Natural killer cell (primary cell): ENCODE results near the gene ZDHHC3. TPM values are rescaled to one million over a fixed set of nuclear protein-coding genes. Genes with fewer than 3 reads are reported as not detected.

Source experiments
- ATAC-seq, 3 donors: fragments of 150-1000 bp in 2 of 3; fragments of 200-7000 bp in 1 of 3; cut with Tn5 transposase; 1 replicate in 1 of 3; 2 replicates in 2 of 3; pipeline ENCODE4 v1.10.0; 2021; ENCODE audit warnings: mild to moderate bottlenecking in 2 of 3, moderate library complexity in 2 of 3
- DNase-seq, 2 donors: peaks; one replicate each; pipeline versions ENCODE4 v3.0.0 to v3.0.0-alpha.2; 2013 to 2021; ENCODE audit warnings: mixed read lengths in 1 of 2
- H3K27ac ChIP-seq: one replicate; pipeline ENCODE4 v1.5.1; 2013; ENCODE audit warnings: mild to moderate bottlenecking, low read length
- H3K27me3 ChIP-seq: one replicate; pipeline ENCODE4 v1.6.1; 2013; ENCODE audit warnings: low read length; ENCODE audit not compliant: control insufficient read depth, insufficient read depth
- H3K36me3 ChIP-seq: one replicate; pipeline ENCODE4 v1.6.1; 2013; ENCODE audit warnings: low read length; ENCODE audit not compliant: control insufficient read depth, insufficient read depth
- H3K4me1 ChIP-seq: one replicate; pipeline ENCODE4 v1.6.1; 2013; ENCODE audit warnings: low read length; ENCODE audit not compliant: control insufficient read depth, insufficient read depth
- H3K4me3 ChIP-seq: one replicate; pipeline ENCODE4 v1.5.1; 2013; ENCODE audit warnings: low read length
- H3K9me3 ChIP-seq: one replicate; pipeline ENCODE4 v1.6.1; 2013; ENCODE audit warnings: low read length; ENCODE audit not compliant: control insufficient read depth, insufficient read depth
- H3K27ac Mint-ChIP-seq, 2 donors: one replicate each; pipeline ENCODE4 v1.8.0; 2022; ENCODE audit warnings: mild to moderate bottlenecking in 2 of 2, mixed read lengths in 2 of 2, moderate library complexity in 1 of 2
- H3K27me3 Mint-ChIP-seq, 2 donors: one replicate each; pipeline ENCODE4 v1.8.0; 2022; ENCODE audit warnings: low read depth in 2 of 2, mixed read lengths in 2 of 2
- H3K36me3 Mint-ChIP-seq: one replicate; pipeline ENCODE4 v1.8.0; 2022; ENCODE audit warnings: mixed read lengths
- H3K4me1 Mint-ChIP-seq, 2 donors: one replicate each; pipeline ENCODE4 v1.8.0; 2022; ENCODE audit warnings: mixed read lengths in 2 of 2
- H3K4me3 Mint-ChIP-seq: one replicate; pipeline ENCODE4 v1.8.0; 2022; ENCODE audit warnings: mild to moderate bottlenecking, moderate library complexity, mixed read lengths
- H3K9me3 Mint-ChIP-seq, 2 donors: one replicate each; pipeline ENCODE4 v1.8.0; 2022; ENCODE audit warnings: mixed read lengths in 2 of 2
- WGBS: methylation state at CpG from one replicate; pipeline ENCODE4 v1.1.7; 2013; ENCODE audit warnings: missing lambda C conversion rate; ENCODE audit not compliant: insufficient coverage; 5-methylcytosine and 5-hydroxymethylcytosine counted together
- intact Hi-C: fragments of 100-400 bp; cut with micrococcal nuclease; formaldehyde crosslinking; loops from one replicate; pipeline ENCODE4 v1.14.2; 2022
- total RNA-seq, 4 donors: library from RNA; stranded (reverse); fragments of 120-200 nt in 1 of 4; gene quantifications; one replicate each; pipeline versions ENCODE4 v1.2.3 to v1.2.4, GENCODE V29; 2013 to 2022
- TF ChIP-seq, protein P1 (sequence below): fragments of 200-600 bp; IDR thresholded peaks from one replicate; pipeline ENCODE4 v1.8.0; 2022; ENCODE audit warnings: antibody characterized with exemption

ZDHHC3 gene
- total RNA-seq, 3 donors from 2014 or later (not counting 1 experiment from before 2014, with no cell fraction given): 62.3 to 100.0 (median 78.6) TPM

DNA sequence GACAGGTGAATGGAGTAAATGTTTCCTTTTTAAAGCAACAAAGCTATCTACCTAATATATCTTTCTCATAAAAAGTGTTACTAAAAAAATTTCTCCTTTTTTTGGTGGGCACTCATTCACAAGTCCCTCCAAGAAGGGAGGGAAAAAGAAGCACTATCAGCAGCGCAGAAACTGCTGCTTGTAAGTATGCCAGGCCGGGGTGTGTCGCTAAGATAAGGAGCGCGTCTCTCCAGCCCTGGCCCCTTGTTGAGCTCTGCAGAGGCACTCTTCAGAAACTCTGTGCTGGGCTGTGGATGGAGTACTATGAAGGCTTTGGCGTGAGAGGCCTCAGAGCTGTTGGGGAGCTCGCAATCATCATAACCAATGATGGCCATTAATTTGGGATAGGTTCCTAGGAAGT is 49.1 kb downstream of the ZDHHC3 start:
- Histone ChIP-seq H3K27me3 (no peaks in the 10 kb centered on the region), H3K4me3 (no peak overlapping the region), H3K4me1 (no peaks in the 10 kb centered on the region), H3K9me3 (no peaks in the 10 kb centered on the region), H3K36me3 (peaks cover 51% of the 10 kb centered on the region), H3K27ac (no peak overlapping the region)
- 95% methylated on average over 7 of the region's 7 CpGs for WGBS
- Mint-ChIP-seq H3K27ac (no peak overlapping the region), H3K4me3 (no peak overlapping the region), H3K9me3 (no peaks in the 10 kb centered on the region), H3K36me3 (peaks cover 8% of the 10 kb centered on the region), H3K27me3 (no peaks in the 10 kb centered on the region), H3K4me1 (no peaks in the 10 kb centered on the region)
- intact Hi-C loops: no loop called here
- no peak for ATAC-seq
- TF ChIP-seq, protein P1, sequence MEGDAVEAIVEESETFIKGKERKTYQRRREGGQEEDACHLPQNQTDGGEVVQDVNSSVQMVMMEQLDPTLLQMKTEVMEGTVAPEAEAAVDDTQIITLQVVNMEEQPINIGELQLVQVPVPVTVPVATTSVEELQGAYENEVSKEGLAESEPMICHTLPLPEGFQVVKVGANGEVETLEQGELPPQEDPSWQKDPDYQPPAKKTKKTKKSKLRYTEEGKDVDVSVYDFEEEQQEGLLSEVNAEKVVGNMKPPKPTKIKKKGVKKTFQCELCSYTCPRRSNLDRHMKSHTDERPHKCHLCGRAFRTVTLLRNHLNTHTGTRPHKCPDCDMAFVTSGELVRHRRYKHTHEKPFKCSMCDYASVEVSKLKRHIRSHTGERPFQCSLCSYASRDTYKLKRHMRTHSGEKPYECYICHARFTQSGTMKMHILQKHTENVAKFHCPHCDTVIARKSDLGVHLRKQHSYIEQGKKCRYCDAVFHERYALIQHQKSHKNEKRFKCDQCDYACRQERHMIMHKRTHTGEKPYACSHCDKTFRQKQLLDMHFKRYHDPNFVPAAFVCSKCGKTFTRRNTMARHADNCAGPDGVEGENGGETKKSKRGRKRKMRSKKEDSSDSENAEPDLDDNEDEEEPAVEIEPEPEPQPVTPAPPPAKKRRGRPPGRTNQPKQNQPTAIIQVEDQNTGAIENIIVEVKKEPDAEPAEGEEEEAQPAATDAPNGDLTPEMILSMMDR: no peak
- DNase-seq: no peak

DNA sequence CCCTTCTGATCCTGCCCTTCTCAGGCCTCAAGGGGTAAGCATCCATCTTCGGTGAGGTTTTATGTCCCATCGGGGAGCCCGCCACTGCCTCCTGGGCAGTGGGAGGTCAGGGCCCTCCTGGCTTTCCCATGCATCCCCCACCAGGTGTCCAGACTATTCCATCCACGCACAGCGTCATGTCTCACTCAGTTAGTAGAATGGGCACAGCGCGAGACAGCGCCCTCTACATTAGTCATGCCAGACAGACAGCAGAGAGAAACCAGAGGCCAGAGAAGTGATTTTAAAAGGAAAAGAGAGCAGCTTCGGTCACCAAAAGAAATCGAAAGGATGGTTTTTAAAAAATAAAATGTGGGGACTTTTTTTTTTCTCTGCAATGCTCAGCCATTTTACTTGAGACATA is 49.8 kb downstream of the ZDHHC3 start:
- Mint-ChIP-seq H3K27ac (peak overlapping the region in 1 of 2 donors; percentile 12), H3K4me1 (no peaks in the 10 kb centered on the region)
- ATAC-seq: no peak

DNA sequence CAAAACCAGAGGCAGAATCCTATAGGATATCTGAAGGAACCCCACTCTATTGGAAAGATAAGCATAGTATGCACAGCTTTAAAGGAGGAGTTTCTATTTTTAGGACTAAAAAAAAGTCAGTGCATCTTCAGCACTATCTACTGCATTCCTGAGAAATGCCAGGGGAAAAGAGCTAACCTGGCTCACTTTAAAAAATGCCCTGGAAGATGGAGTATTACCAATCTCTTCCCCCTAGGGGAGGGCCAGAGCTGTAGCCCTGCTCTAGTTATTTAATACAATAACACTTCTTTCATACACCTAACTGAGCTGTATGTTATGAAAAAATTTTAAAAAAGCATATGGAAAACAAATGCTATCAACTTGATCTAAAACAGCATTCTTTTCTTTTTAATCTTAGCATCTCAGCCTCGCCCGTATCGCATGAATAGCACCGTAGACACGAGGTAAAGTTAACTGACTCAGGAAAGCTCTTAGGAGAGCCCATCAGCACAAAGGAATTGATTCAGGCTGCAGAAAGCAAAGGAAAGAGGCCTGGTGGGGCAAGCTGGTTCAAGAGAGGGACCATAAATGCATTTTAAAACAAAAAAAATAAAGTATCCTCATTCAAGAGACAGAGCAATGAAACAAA is 51.4 kb downstream of the ZDHHC3 start:
- intact Hi-C loops: no loop called here
- Histone ChIP-seq H3K4me1 (no peaks in the 10 kb centered on the region), H3K9me3 (no peaks in the 10 kb centered on the region), H3K36me3 (peaks cover 35% of the 10 kb centered on the region), H3K27me3 (no peaks in the 10 kb centered on the region), H3K27ac (no peak overlapping the region), H3K4me3 (no peak overlapping the region)
- no peaks in the 10 kb centered on the region for H3K27me3 Mint-ChIP-seq
- no peak overlapping the region for H3K4me3 Mint-ChIP-seq
- TF ChIP-seq, protein P1: no peak
- H3K4me1 Mint-ChIP-seq: peaks cover 0 to 1% of the 10 kb centered on the region in 2 donors
- no peaks in the 10 kb centered on the region for H3K9me3 Mint-ChIP-seq
- no peak for DNase-seq
- WGBS: 96% methylated on average over 5 of the region's 5 CpGs
- H3K36me3 Mint-ChIP-seq: peaks cover 9% of the 10 kb centered on the region
- peak overlapping the region in 1 of 2 donors; percentile 10 for H3K27ac Mint-ChIP-seq
- ATAC-seq: no peak

More for the DNA sequence above, 49.8 kb downstream of the ZDHHC3 start:
- Mint-ChIP-seq H3K4me3 (no peak overlapping the region), H3K27me3 (no peaks in the 10 kb centered on the region), H3K36me3 (peaks cover 8% of the 10 kb centered on the region), H3K9me3 (no peaks in the 10 kb centered on the region)
- TF ChIP-seq, protein P1: no peak
- intact Hi-C loops: no loop called here
- Histone ChIP-seq H3K27me3 (no peaks in the 10 kb centered on the region), H3K9me3 (no peaks in the 10 kb centered on the region), H3K4me1 (no peaks in the 10 kb centered on the region), H3K4me3 (no peak overlapping the region), H3K36me3 (peaks cover 46% of the 10 kb centered on the region), H3K27ac (no peak overlapping the region)
- DNase-seq: no peak
- 98% methylated on average over 10 of the region's 10 CpGs for WGBS
